GM06990 (cell line): Measurements from ENCODE around the gene CAPRIN2.

Experiments used
- DNase-seq: peaks from one replicate; pipeline ENCODE4 v3.0.0-alpha.2; 2011; ENCODE audit not compliant: insufficient read length; ENCODE audit errors: extremely low read depth
- H3K27me3 ChIP-seq: replicated peaks from 2 replicates; pipeline ENCODE4 v1.6.0; 2011; ENCODE audit warnings: low read length; ENCODE audit not compliant: control insufficient read depth, insufficient read depth
- H3K36me3 ChIP-seq: 2 replicates; pipeline ENCODE4 v1.5.1; 2011; ENCODE audit warnings: low read length; ENCODE audit not compliant: control insufficient read depth, insufficient read depth
- H3K4me3 ChIP-seq: replicated peaks from 2 replicates; pipeline ENCODE4 v1.5.1; 2011; ENCODE audit warnings: low read depth, mild to moderate bottlenecking, control low read depth, low read length
- TF ChIP-seq, protein P1 (sequence below): IDR thresholded peaks from 2 replicates; pipeline ENCODE4 v1.5.1; 2011; ENCODE audit warnings: low read length, control low read depth, mild to moderate bottlenecking, inconsistent platforms; ENCODE audit not compliant: insufficient read depth, poor library complexity, severe bottlenecking

The CAPRIN2 gene

GRCh38 chr12:30692470-30692869 is 62.3 kb downstream of the CAPRIN2 start:
- TF ChIP-seq, protein P1, sequence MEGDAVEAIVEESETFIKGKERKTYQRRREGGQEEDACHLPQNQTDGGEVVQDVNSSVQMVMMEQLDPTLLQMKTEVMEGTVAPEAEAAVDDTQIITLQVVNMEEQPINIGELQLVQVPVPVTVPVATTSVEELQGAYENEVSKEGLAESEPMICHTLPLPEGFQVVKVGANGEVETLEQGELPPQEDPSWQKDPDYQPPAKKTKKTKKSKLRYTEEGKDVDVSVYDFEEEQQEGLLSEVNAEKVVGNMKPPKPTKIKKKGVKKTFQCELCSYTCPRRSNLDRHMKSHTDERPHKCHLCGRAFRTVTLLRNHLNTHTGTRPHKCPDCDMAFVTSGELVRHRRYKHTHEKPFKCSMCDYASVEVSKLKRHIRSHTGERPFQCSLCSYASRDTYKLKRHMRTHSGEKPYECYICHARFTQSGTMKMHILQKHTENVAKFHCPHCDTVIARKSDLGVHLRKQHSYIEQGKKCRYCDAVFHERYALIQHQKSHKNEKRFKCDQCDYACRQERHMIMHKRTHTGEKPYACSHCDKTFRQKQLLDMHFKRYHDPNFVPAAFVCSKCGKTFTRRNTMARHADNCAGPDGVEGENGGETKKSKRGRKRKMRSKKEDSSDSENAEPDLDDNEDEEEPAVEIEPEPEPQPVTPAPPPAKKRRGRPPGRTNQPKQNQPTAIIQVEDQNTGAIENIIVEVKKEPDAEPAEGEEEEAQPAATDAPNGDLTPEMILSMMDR, result no peak
- no peak for DNase-seq
- H3K36me3 ChIP-seq, result no peaks in the 10 kb centered on the region
- no peak overlapping the region for H3K4me3 ChIP-seq
- H3K27me3 ChIP-seq, result no peaks in the 10 kb centered on the region

DNA sequence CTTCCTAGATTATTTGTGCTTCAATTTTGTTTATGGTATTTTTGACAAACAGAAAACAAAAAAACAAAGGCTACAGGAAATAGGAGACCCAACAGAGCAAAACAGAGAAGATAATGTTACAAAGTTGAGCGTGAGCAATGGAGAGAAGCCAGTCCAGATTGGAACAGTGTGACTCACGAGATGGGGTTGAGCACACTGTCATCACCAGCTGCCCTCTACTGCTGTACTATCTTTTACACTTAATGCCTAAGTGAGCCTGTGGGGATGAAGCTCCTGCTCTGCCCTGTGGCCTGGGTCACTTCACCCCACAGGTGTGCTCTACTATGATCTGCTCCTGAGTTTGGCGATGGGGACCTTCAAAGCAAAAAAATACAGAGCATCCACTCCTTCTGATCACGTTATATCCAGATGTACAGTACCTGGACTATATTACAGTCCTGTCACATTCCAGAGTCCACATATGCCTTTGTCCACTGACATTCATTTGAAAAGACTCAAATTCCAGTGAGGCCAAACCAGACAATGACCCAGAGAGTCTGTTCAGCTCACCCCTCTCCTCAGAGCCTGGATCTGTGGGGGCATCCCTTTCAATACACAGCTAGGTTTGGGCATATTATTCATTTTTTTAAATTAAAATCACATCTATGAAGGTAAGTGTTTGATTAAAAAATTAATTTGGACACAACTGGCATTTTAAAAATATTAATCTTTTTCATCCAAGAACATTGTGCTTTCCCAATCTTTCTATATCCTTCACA is 63.5 kb downstream of the CAPRIN2 start:
- H3K36me3 ChIP-seq, result no peaks in the 10 kb centered on the region
- TF ChIP-seq, protein P1, result no peak
- no peaks in the 10 kb centered on the region for H3K27me3 ChIP-seq
- H3K4me3 ChIP-seq, result no peak overlapping the region
- DNase-seq, result no peak

DNA sequence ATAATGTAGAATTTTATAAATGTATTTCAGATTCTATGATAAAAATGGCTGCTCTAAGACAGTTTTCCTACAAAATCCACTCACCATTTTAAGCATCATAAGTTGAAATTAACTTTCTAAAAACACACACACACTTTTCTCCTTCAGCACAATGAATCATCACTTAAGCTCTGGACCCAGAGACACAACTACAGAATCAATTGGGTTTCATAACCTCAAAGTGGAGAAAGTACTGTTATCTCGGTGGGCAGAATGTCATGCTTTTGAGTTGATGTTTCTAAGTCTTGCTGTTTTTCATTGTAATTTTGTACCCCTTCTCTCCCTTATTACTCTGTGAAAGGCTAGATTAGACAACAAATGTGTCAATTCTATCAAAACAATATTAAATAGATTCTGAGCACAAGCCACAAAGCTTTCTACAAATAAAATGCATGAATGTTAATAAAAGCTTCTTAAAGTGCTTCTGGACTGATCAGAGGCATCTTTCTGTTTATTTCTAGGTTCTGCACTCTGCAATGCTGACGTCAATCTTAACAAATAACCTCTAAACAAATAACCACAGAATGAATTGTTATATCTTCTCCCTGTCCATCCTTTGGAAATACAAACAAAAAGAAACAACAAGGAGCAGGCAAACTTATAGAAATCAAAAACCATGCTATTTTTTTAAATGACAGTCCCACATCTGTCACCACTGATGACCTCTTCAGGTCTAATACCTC is 67.3 kb downstream of the CAPRIN2 start:
- Histone ChIP-seq H3K27me3 (no peaks in the 10 kb centered on the region), H3K4me3 (no peak overlapping the region), H3K36me3 (no peaks in the 10 kb centered on the region)
- TF ChIP-seq, protein P1, result no peak
- no peak for DNase-seq

DNA sequence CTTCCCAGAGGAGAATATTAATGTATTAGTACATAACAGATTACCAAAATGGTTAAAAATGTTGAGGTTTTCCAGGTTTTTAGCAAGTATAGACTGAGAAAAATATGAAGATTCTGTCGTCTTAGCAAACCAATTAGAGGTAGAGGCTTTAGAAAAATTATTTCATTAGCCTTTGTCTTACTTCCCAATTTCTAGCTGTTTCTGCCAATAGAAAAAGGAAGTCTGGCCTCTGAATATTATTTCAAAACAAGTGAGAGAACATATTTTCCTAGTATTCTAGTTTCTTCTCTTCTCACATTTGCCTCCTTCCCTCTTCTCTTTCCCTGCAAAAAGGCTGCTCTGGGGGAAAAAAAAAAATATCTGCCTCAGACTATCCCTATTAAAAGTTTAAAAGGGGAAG is 75.5 kb downstream of the CAPRIN2 start:
- DNase-seq, result no peak
- Histone ChIP-seq H3K4me3 (no peak overlapping the region), H3K36me3 (no peaks in the 10 kb centered on the region), H3K27me3 (no peaks in the 10 kb centered on the region)
- TF ChIP-seq, protein P1, result no peak

DNA sequence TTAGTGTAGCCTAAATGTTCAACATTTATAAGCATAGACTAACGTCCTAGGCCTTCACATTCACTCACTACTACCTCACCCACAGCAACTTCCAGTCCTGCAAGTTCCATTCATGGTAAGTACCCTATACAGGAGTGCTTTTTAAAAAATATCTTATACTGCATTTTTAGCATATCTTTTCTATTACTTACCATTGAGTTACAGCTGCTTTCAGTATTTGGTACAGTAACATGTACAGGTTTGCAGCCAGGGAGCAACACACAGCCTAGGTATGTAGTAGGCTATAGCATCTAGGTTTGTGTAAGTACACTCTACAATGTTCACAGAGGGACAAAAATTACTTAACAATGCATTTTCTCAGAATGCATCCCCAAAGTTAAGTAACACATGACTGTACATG is 76.5 kb downstream of the CAPRIN2 start:
- Histone ChIP-seq H3K36me3 (no peaks in the 10 kb centered on the region), H3K4me3 (no peak overlapping the region), H3K27me3 (no peaks in the 10 kb centered on the region)
- TF ChIP-seq, protein P1, result no peak
- DNase-seq, result no peak
